GM12878 (cell line): ENCODE data around the gene FMN2.

Source experiments
- BRCA1 ChIP-seq: IDR thresholded peaks from 2 replicates; pipeline ENCODE4 v1.6.1; 2011; ENCODE audit warnings: low read depth, low read length, improper control_type of control experiment
- CBFB ChIP-seq: IDR thresholded peaks from 2 replicates; pipeline ENCODE4 v1.6.1; 2016; ENCODE audit warnings: antibody characterized with exemption, low read depth
- CTCF ChIP-seq, 3 experiments: IDR thresholded peaks in 2 of 3; conservative IDR thresholded peaks in 1 of 3; 2 replicates each; pipeline ENCODE4 v1.5.1; 2011; ENCODE audit warnings: low read depth in 3 of 3, low read length in 3 of 3, mild to moderate bottlenecking in 3 of 3, control low read depth in 2 of 3, moderate library complexity in 2 of 3, inconsistent platforms in 1 of 3, mixed read lengths in 1 of 3; ENCODE audit not compliant: control insufficient read depth in 2 of 3, insufficient read depth in 1 of 3; ENCODE audit errors: extremely low read depth in 1 of 3
- EZH2 ChIP-seq: IDR thresholded peaks from 2 replicates; pipeline ENCODE4 v1.6.1; 2012; ENCODE audit warnings: low read depth, mild to moderate bottlenecking, control low read depth, inconsistent platforms, low read length, borderline replicate concordance; ENCODE audit not compliant: control insufficient read depth
- POLR2A ChIP-seq: IDR thresholded peaks from 2 replicates; pipeline ENCODE4 v1.6.1; 2011; ENCODE audit warnings: low read depth, mild to moderate bottlenecking, low read length
- RB1 ChIP-seq: fragments of 450-650 bp; formaldehyde crosslinking; IDR thresholded peaks from 2 replicates; pipeline ENCODE4 v1.6.1; 2017; ENCODE audit warnings: mild to moderate bottlenecking, borderline replicate concordance
- SMC3 ChIP-seq: IDR thresholded peaks from 2 replicates; pipeline ENCODE4 v1.6.1; 2011; ENCODE audit warnings: low read length, improper control_type of control experiment, borderline replicate concordance
- SPI1 ChIP-seq: IDR thresholded peaks from 2 replicates; pipeline ENCODE4 v1.6.1; 2011; ENCODE audit warnings: low read depth, mild to moderate bottlenecking, low read length, moderate library complexity, borderline replicate concordance; ENCODE audit not compliant: insufficient read depth
- TARDBP ChIP-seq: IDR thresholded peaks from 2 replicates; pipeline ENCODE4 v1.6.1; 2016; ENCODE audit warnings: borderline replicate concordance
- YBX1 ChIP-seq: fragments of 450-650 bp; IDR thresholded peaks from 2 replicates; pipeline ENCODE4 v1.6.1; 2016; ENCODE audit warnings: antibody characterized with exemption
- ZNF24 ChIP-seq: fragments of 450-650 bp; IDR thresholded peaks from 2 replicates; pipeline ENCODE4 v1.6.1; 2017; ENCODE audit warnings: antibody characterized with exemption, mild to moderate bottlenecking
- ZZZ3 ChIP-seq: IDR thresholded peaks from 2 replicates; pipeline ENCODE4 v1.6.1; 2011; ENCODE audit warnings: low read depth; ENCODE audit not compliant: control insufficient read depth, insufficient read length
- TF ChIP-seq, protein P1 (sequence below): IDR thresholded peaks from 2 replicates; pipeline ENCODE4 v1.6.1; 2012; ENCODE audit warnings: mild to moderate bottlenecking, low read depth, low read length
- TF ChIP-seq, protein P2 (sequence below): IDR thresholded peaks from 2 replicates; pipeline ENCODE4 v1.6.1; 2012; ENCODE audit warnings: low read depth, low read length, improper control_type of control experiment

- TF ChIP-seq, protein P1, sequence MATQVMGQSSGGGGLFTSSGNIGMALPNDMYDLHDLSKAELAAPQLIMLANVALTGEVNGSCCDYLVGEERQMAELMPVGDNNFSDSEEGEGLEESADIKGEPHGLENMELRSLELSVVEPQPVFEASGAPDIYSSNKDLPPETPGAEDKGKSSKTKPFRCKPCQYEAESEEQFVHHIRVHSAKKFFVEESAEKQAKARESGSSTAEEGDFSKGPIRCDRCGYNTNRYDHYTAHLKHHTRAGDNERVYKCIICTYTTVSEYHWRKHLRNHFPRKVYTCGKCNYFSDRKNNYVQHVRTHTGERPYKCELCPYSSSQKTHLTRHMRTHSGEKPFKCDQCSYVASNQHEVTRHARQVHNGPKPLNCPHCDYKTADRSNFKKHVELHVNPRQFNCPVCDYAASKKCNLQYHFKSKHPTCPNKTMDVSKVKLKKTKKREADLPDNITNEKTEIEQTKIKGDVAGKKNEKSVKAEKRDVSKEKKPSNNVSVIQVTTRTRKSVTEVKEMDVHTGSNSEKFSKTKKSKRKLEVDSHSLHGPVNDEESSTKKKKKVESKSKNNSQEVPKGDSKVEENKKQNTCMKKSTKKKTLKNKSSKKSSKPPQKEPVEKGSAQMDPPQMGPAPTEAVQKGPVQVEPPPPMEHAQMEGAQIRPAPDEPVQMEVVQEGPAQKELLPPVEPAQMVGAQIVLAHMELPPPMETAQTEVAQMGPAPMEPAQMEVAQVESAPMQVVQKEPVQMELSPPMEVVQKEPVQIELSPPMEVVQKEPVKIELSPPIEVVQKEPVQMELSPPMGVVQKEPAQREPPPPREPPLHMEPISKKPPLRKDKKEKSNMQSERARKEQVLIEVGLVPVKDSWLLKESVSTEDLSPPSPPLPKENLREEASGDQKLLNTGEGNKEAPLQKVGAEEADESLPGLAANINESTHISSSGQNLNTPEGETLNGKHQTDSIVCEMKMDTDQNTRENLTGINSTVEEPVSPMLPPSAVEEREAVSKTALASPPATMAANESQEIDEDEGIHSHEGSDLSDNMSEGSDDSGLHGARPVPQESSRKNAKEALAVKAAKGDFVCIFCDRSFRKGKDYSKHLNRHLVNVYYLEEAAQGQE, result no peak
- TF ChIP-seq ZNF24 (no peak), CBFB (no peak), CTCF (IDR thresholded peaks at IDR 0.05 in 2 of 3, conservative IDR thresholded peaks at IDR 0.05 in 1 of 3; ENCODE audit: control insufficient read depth in 2 of 3, extremely low read depth in 1 of 3, insufficient read depth in 1 of 3, low read depth in 3 of 3, low read length in 3 of 3) (no peak), EZH2 (no peak), RB1 (no peak), BRCA1 (no peak), SMC3 (no peak), TARDBP (no peak), YBX1 (no peak), SPI1 (no peak), POLR2A (no peak), ZZZ3 (no peak)
- TF ChIP-seq, protein P2, sequence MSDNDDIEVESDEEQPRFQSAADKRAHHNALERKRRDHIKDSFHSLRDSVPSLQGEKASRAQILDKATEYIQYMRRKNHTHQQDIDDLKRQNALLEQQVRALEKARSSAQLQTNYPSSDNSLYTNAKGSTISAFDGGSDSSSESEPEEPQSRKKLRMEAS, result no peak
These were observed 261.1 kb downstream of the FMN2 start for GRCh38 chr1:240352769-240353168.
